ENCODE data around the gene MOG.

Gene MOG

GRCh38 chr6:29656798-29657197 is at the start of gene MOG:
Gene MOG, plus strand, starts transcription at chr6:29657092. Its CDS starts 118 bp downstream, at chr6:29657210.
- DNase-seq (ENCODE audit: low read depth in 2 of 2) = no peak

GRCh38 chr6:29608131-29608530 is 48.8 kb upstream of the MOG start:
- DNase-seq (ENCODE audit: low read depth in 2 of 2) = no peak

- no peak for DNase-seq (ENCODE audit: low read depth in 2 of 2)
These were observed 46.4 kb upstream of the MOG start for GRCh38 chr6:29610540-29610939.

GRCh38 chr6:29611426-29611825 is 45.5 kb upstream of the MOG start:
- no peak for DNase-seq (ENCODE audit: low read depth in 2 of 2)

- no peak for DNase-seq (ENCODE audit: low read depth in 2 of 2)
These were observed 38.9 kb upstream of the MOG start for GRCh38 chr6:29617782-29618554.

GRCh38 chr6:29619578-29620160 is 37.2 kb upstream of the MOG start:
- no peak for DNase-seq (ENCODE audit: low read depth in 2 of 2)

- DNase-seq (ENCODE audit: low read depth in 2 of 2) = no peak
These were observed 36.3 kb upstream of the MOG start for GRCh38 chr6:29620630-29621029.

GRCh38 chr6:29624520-29624961 is 32.4 kb upstream of the MOG start:
- DNase-seq (ENCODE audit: low read depth in 2 of 2) = no peak

GRCh38 chr6:29625337-29625930 is 31.5 kb upstream of the MOG start:
- no peak for DNase-seq (ENCODE audit: low read depth in 2 of 2)

GRCh38 chr6:29626948-29627754 is 29.7 kb upstream of the MOG start:
- DNase-seq (ENCODE audit: low read depth in 2 of 2) = no peak

GRCh38 chr6:29627755-29628418 is 29.0 kb upstream of the MOG start:
- peak; percentile 78 to 79 for DNase-seq (ENCODE audit: low read depth in 2 of 2)

- DNase-seq (ENCODE audit: low read depth in 2 of 2) = no peak
These were observed 28.2 kb upstream of the MOG start for GRCh38 chr6:29628419-29629281.

- no peak for DNase-seq (ENCODE audit: low read depth in 2 of 2)
These were observed 27.3 kb upstream of the MOG start for GRCh38 chr6:29629571-29629970.

GRCh38 chr6:29630315-29630714 is 26.6 kb upstream of the MOG start:
- DNase-seq (ENCODE audit: low read depth in 2 of 2) = no peak

GRCh38 chr6:29631209-29631810 is 25.6 kb upstream of the MOG start:
- DNase-seq (ENCODE audit: low read depth in 2 of 2) = no peak

- peak in 1 of 2 experiments; percentile 34 for DNase-seq (ENCODE audit: low read depth in 2 of 2)
These were observed 24.8 kb upstream of the MOG start for GRCh38 chr6:29631860-29632731.

- peak; percentile 81 to 86 for DNase-seq (ENCODE audit: low read depth in 2 of 2)
These were observed 23.9 kb upstream of the MOG start, which contains the start of gene GABBR1 for GRCh38 chr6:29632789-29633533. Gene GABBR1, minus strand, starts transcription at chr6:29633183. Its CDS starts 798 bp downstream, at chr6:29632385.

GRCh38 chr6:29633534-29633905 is 23.4 kb upstream of the MOG start:
- DNase-seq (ENCODE audit: low read depth in 2 of 2) = no peak

All from fibroblast of skin of left biceps (primary cell).